Nephron (organoid): Measurements from ENCODE around the gene MYO18A.

ENCODE experiments used
- H3K27ac Mint-ChIP-seq, 3 experiments: 2 replicates each; pipeline ENCODE4 v1.8.0; 2020; ENCODE audit warnings: mixed read lengths in 3 of 3, mild to moderate bottlenecking in 2 of 3, moderate library complexity in 1 of 3
- H3K27me3 Mint-ChIP-seq: 2 replicates; pipeline ENCODE4 v1.8.0; 2021; ENCODE audit warnings: low read depth, mild to moderate bottlenecking, moderate library complexity, mixed read lengths
- H3K36me3 Mint-ChIP-seq: 2 replicates; pipeline ENCODE4 v1.8.0; 2020; ENCODE audit warnings: low read depth, mixed read lengths
- H3K4me1 Mint-ChIP-seq: 2 replicates; pipeline ENCODE4 v1.8.0; 2020; ENCODE audit warnings: mixed read lengths
- H3K4me3 Mint-ChIP-seq, 3 experiments: 2 replicates each; pipeline ENCODE4 v1.8.0; 2020; ENCODE audit warnings: mild to moderate bottlenecking in 3 of 3, mixed read lengths in 3 of 3, moderate library complexity in 2 of 3
- H3K9me3 Mint-ChIP-seq: 2 replicates; pipeline ENCODE4 v1.8.0; 2020; ENCODE audit warnings: mixed read lengths
- TF ChIP-seq, protein P1 (sequence below), 3 experiments: fragments of 200-600 bp; sonication (generic); IDR thresholded peaks; one replicate each; pipeline ENCODE4 v1.5.0; 2021; ENCODE audit warnings: antibody characterized with exemption in 3 of 3; ENCODE audit not compliant: unreplicated experiment in 3 of 3

Gene MYO18A

GRCh38 chr17:29215717-29216116 lies 35.5 kb upstream of the MYO18A start:
- Mint-ChIP-seq H3K4me3 (no peak overlapping the region), H3K4me1 (peaks cover 14% of the 10 kb centered on the region), H3K27me3 (peaks cover 11% of the 10 kb centered on the region), H3K27ac (no peak overlapping the region), H3K36me3 (no peaks in the 10 kb centered on the region), H3K9me3 (no peaks in the 10 kb centered on the region)
- TF ChIP-seq, protein P1, sequence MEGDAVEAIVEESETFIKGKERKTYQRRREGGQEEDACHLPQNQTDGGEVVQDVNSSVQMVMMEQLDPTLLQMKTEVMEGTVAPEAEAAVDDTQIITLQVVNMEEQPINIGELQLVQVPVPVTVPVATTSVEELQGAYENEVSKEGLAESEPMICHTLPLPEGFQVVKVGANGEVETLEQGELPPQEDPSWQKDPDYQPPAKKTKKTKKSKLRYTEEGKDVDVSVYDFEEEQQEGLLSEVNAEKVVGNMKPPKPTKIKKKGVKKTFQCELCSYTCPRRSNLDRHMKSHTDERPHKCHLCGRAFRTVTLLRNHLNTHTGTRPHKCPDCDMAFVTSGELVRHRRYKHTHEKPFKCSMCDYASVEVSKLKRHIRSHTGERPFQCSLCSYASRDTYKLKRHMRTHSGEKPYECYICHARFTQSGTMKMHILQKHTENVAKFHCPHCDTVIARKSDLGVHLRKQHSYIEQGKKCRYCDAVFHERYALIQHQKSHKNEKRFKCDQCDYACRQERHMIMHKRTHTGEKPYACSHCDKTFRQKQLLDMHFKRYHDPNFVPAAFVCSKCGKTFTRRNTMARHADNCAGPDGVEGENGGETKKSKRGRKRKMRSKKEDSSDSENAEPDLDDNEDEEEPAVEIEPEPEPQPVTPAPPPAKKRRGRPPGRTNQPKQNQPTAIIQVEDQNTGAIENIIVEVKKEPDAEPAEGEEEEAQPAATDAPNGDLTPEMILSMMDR (IDR thresholded peaks at IDR 0.05; ENCODE audit: unreplicated experiment in 3 of 3), result no peak

GRCh38 chr17:29215174-29215573 lies 35.0 kb upstream of the MYO18A start:
- Mint-ChIP-seq H3K9me3 (no peaks in the 10 kb centered on the region), H3K36me3 (no peaks in the 10 kb centered on the region), H3K4me3 (no peak overlapping the region), H3K27ac (no peak overlapping the region), H3K4me1 (peaks cover 14% of the 10 kb centered on the region), H3K27me3 (peaks cover 11% of the 10 kb centered on the region)
- TF ChIP-seq, protein P1 (IDR thresholded peaks at IDR 0.05; ENCODE audit: unreplicated experiment in 3 of 3), result no peak

GRCh38 chr17:29214215-29215146 lies 34.3 kb upstream of the MYO18A start:
- H3K4me1 Mint-ChIP-seq, result peaks cover 11% of the 10 kb centered on the region
- peaks cover 11% of the 10 kb centered on the region for H3K27me3 Mint-ChIP-seq
- H3K9me3 Mint-ChIP-seq, result no peaks in the 10 kb centered on the region
- no peak overlapping the region for H3K4me3 Mint-ChIP-seq
- TF ChIP-seq, protein P1 (IDR thresholded peaks at IDR 0.05; ENCODE audit: unreplicated experiment in 3 of 3), result no peak
- no peak overlapping the region for H3K27ac Mint-ChIP-seq
- H3K36me3 Mint-ChIP-seq, result no peaks in the 10 kb centered on the region

- H3K4me1 Mint-ChIP-seq, result peaks cover 8% of the 10 kb centered on the region
- TF ChIP-seq, protein P1 (IDR thresholded peaks at IDR 0.05; ENCODE audit: unreplicated experiment in 3 of 3), result no peak
Observed at GRCh38 chr17:29212681-29213121, 32.5 kb upstream of the MYO18A start.

GRCh38 chr17:29212094-29212631 lies 32.0 kb upstream of the MYO18A start:
- H3K4me3 Mint-ChIP-seq, result no peak overlapping the region
- no peak overlapping the region for H3K27ac Mint-ChIP-seq
- peaks cover 8% of the 10 kb centered on the region for H3K4me1 Mint-ChIP-seq
- no peaks in the 10 kb centered on the region for H3K9me3 Mint-ChIP-seq
- TF ChIP-seq, protein P1 (IDR thresholded peaks at IDR 0.05; ENCODE audit: unreplicated experiment in 3 of 3), result no peak
- H3K36me3 Mint-ChIP-seq, result no peaks in the 10 kb centered on the region
- peaks cover 8% of the 10 kb centered on the region for H3K27me3 Mint-ChIP-seq

More at GRCh38 chr17:29212681-29213121, 32.5 kb upstream of the MYO18A start:
- Mint-ChIP-seq H3K36me3 (no peaks in the 10 kb centered on the region), H3K4me3 (no peak overlapping the region), H3K9me3 (no peaks in the 10 kb centered on the region), H3K27ac (no peak overlapping the region), H3K27me3 (peaks cover 11% of the 10 kb centered on the region)
